Subcutaneous adipose tissue (tissue), 4 donors: ENCODE results near the gene ATAD3A. TPM values are rescaled to one million over a fixed set of nuclear protein-coding genes. Genes with fewer than 3 reads are reported as not detected.

Experiments
- total RNA-seq, 4 donors: library from RNA; depleted of rRNA; stranded (reverse); fragments of >200 nt; gene quantifications; one replicate each; pipeline ENCODE4 v1.1.0, GENCODE V29; 2016
- TF ChIP-seq, protein P1 (sequence below): fragments of 450-650 bp; IDR thresholded peaks from one replicate; pipeline ENCODE4 v1.5.1; 2016; ENCODE audit warnings: low read depth, mild to moderate bottlenecking, control low read depth, antibody characterized with exemption, moderate library complexity

The ATAD3A gene
- total RNA-seq, 4 donors from 2014 or later, result 9.3 to 22.6 (median 12.9) TPM

DNA sequence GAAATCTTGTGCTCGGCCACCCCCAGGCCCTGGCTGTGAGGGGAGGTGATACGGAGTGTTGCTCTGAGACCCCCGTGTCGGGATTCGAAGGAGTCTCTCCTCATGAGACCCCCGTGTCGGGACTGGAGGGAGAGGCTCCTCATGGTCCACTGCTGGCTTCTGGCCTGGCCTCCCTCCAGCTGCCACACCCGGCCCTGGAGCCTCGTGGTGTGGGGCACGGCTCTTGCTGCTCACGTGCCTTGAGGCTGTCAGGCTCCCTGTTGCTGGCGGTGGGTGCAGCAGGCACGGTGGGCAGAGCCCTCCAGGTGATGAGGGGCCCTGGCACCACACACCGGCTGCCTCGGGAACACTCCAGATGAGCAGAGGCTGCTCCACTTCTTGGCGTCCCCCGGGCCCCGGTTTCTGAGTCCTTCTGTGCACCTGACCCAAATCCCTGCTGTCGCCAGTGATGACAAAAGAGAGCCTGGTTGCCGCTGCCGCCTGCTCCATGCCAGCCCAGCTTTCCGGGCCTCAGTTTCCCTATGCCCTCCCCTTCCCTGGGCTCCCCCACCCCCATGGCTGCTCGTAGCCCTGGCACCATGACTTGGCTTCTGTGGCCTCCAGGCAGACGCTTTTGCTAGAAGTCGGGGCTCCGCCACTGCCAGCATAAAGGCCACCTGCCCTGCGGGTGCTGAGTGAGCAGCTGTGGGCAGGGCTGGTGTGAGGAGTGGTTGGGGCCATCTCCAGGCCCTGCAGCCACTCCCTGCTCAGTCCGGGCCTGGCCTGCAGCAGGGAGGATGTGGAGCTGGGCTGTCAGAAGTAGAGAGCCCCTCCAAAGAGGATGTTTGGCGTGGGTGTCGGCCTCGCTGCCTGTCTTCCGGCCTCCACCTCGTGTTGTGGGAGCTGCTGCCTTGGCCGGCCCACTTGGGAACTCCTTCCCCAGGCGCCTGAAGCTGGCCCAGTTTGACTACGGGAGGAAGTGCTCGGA lies 16.6 kb downstream of the ATAD3A start:
- TF ChIP-seq, protein P1, sequence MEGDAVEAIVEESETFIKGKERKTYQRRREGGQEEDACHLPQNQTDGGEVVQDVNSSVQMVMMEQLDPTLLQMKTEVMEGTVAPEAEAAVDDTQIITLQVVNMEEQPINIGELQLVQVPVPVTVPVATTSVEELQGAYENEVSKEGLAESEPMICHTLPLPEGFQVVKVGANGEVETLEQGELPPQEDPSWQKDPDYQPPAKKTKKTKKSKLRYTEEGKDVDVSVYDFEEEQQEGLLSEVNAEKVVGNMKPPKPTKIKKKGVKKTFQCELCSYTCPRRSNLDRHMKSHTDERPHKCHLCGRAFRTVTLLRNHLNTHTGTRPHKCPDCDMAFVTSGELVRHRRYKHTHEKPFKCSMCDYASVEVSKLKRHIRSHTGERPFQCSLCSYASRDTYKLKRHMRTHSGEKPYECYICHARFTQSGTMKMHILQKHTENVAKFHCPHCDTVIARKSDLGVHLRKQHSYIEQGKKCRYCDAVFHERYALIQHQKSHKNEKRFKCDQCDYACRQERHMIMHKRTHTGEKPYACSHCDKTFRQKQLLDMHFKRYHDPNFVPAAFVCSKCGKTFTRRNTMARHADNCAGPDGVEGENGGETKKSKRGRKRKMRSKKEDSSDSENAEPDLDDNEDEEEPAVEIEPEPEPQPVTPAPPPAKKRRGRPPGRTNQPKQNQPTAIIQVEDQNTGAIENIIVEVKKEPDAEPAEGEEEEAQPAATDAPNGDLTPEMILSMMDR, result no peak

DNA sequence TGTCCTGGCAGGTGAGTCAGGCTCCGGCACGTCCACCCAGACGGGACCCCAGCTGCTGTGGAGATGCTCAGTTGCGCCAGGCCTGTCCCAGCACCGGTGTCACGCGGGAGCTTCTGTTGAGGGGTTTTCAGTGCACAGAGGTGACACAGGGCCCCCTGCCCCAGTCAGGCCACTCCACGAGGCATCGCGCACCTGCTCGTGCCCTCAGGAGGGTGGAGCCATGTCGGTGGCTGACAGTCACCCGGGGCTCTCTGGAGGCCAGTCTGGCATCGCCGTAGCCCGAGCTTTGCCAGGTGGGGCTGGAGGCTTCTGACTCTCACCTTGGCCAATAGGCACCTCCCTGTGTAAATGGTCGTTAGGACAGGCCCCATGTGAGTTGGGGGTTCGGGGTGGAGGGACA lies 17.4 kb downstream of the ATAD3A start:
- TF ChIP-seq, protein P1, result no peak

DNA sequence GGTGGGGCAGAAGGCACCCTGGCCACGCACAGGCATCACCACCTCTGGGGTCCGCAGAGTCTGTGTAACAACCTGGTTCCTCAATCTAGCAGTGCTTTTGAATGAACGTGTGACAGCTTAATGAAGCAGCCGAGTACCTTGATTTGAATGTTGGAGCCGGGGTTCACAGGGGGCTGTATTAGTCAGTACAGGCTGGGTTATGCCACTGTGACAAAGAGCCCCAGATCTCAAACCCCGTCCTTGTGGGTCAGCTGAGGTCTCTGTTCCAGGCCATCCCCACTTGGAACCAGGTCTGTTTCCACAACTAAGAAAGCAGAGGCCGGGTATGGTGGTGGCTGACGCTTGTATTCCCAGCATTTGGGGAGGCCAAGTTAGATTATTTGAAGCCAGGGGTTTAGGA lies 18.0 kb downstream of the ATAD3A start:
- TF ChIP-seq, protein P1, result no peak

DNA sequence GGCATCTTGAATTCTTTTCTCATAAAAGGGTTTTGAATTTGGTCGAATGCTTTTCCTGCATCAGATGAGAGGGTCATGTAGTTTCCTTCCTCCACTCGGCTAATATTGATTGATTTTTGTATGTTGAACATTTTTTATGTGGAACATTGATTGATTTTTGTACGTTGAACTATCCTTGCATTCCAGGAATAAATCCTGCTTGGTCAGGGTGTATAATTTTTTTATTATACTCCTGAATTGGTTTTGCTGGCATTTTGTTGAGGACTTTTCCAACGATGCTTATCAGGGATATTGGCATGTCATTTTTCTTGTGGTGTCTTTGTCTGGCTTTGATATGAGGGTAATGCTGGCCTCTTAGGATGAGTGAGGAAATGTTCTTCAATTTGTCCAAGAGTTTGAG lies 20.0 kb downstream of the ATAD3A start:
- TF ChIP-seq, protein P1, result no peak

DNA sequence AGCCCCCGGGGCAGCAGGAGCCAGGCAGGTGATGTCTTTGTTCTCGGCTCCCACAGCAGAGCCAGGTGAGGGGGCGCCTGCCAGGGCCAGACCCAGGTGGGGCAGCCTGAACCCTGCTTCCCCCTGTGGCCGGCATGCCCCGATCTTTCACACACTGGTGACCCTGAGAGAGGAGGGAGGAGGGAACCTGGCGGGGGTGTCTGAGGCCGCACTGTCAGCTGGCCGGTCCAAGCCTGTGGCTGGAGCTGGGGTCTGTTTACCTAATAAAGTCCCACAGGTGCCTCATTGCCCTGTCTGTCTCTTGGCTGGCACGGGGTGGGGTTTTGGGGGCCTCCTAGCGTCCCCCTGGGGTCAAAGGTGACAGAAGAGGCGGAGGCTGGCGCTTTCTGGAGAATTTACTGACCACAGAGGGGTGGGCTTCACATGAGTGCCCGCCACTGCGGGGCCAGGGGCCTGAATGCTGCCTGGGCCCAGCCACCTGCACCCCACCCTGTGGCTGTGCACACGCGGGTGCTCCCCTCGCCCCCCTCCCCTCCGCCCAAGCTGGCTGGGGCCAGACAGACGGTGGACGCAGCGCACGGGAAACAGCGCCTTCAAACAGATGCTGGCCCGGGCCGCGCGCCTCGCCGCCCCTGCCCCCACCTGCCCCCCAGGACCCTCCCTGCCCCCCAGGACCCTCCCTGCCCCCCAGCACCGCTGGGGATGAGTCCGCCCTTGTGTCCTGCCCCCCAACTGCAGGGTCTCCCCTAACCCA lies 22.6 kb downstream of the ATAD3A start:
- TF ChIP-seq, protein P1, result no peak

DNA sequence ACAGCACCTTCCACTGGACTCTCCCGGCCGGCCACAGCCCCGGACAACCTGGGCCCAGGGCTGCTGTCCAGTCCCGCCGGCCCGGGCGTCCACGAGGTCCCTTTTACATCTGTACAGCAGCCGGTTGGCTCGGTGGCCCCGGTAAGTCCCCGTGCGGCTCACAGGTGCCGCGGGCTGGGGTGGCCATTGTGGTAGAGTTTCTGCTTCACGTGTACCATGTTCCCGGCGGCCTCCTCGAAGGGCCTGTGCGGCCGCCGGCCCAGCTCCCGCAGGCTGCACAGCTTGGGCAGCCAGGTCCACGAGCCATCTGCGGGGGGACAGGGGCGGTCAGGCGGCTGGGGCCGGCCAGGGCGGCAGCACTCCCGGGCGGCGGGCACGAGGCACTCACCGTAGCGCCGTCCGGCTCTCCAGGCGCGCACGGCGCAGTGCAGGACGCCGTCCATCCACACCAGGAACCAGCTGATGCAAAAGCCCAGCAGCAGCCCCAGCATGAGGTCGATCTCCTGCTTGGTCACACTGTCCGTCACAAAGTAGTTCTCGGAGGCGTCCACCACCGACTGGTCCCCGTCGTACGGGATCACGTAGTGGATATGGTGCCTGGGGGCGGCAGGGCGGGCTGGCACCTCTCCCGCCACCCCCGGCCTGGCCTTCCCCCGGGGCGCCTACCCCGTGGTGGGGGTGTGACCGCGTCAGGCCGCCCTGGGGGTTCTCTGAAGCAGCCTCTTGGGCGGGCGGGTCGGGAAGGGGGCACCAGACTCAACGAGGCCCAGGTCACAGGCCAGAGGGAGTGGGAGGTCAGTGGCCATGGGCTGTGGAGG lies 23.4 kb downstream of the ATAD3A start:
- TF ChIP-seq, protein P1, result no peak
